Esophagus muscularis mucosa (tissue), 4 donors: ENCODE data around the gene P4HB.

Experiments used
- CTCF ChIP-seq, 3 experiments: fragments of 200-600 bp in 2 of 3; fragments of 450-650 bp in 1 of 3; sonication (generic) in 2 of 3; IDR thresholded peaks; one replicate each; pipeline ENCODE4 v1.5.1; 2017 to 2019; ENCODE audit warnings: antibody characterized with exemption in 3 of 3, mild to moderate bottlenecking in 2 of 3, moderate library complexity in 1 of 3
- EP300 ChIP-seq: sonication (generic); formaldehyde crosslinking; IDR thresholded peaks from one replicate; pipeline ENCODE4 v1.6.1; 2017; ENCODE audit warnings: antibody characterized with exemption
- POLR2A ChIP-seq: fragments of 450-650 bp; IDR thresholded peaks from one replicate; pipeline ENCODE4 v1.6.1; 2017; ENCODE audit warnings: antibody characterized with exemption, moderate library complexity, mild to moderate bottlenecking, low read depth
- POLR2AphosphoS5 ChIP-seq, 2 donors: sonication (generic); formaldehyde crosslinking; IDR thresholded peaks; one replicate each; pipeline ENCODE4 v1.6.1; 2017; ENCODE audit warnings: antibody characterized with exemption in 2 of 2

GRCh38 chr17:81808778-81809555, 51.4 kb downstream of the P4HB start:
- TF ChIP-seq CTCF (IDR thresholded peaks at IDR 0.05), result no peak
- no peak for TF ChIP-seq POLR2A
- no peak for TF ChIP-seq POLR2AphosphoS5 (IDR thresholded peaks at IDR 0.05)
- TF ChIP-seq EP300, result no peak
